A549 (cell line): Measurements from ENCODE around the gene EXOC3. TPM values are rescaled to one million over a fixed set of nuclear protein-coding genes. Genes with fewer than 3 reads are reported as not detected.

ENCODE experiments used
- ATAC-seq, 2 experiments: fragments of 200-7000 bp in 1 of 2; fragments of >200 bp in 1 of 2; cut with Nextera tagmentation in 1 of 2; cut with Tn5 transposase in 1 of 2; 3 replicates each; pipeline versions ENCODE4 v1.8.0 to v1.9.1; 2018 to 2020; ENCODE audit warnings: mild to moderate bottlenecking in 1 of 2, moderate library complexity in 1 of 2
- CTCF ChIA-PET: fragments of 300-600 bp; sonication (Branson Sonifier 250); formaldehyde crosslinking; extraction: SDS; loops from one replicate; lab custom pipeline; 2021; ENCODE audit warnings: antibody characterized with exemption, inconsistent platforms; lab: Yijun Ruan, JAX
- POLR2A ChIA-PET: fragments of 350-600 bp; formaldehyde crosslinking; extraction: SDS; loops from one replicate; lab custom pipeline; 2021; ENCODE audit warnings: antibody characterized with exemption, inconsistent platforms; lab: Yijun Ruan, JAX
- DNase-seq, 2 experiments: peaks; one replicate each; pipeline versions ENCODE4 v3.0.0 to v3.0.0-alpha.2; 2011 to 2016; ENCODE audit warnings: low read depth in 1 of 2, low spot score in 1 of 2
- FAIRE-seq: peaks from 2 replicates; lab custom pipeline; 2011; peaks lifted over from hg19 to GRCh38; lab: Jason Lieb, UNC
- H3K27ac ChIP-seq, 2 experiments: fragments of >200 bp; sonication (Bioruptor Twin); formaldehyde crosslinking; 3 replicates each; pipeline ENCODE4 v1.5.1; 2016 to 2017
- H3K4me1 ChIP-seq: fragments of >200 bp; sonication (Bioruptor Twin); formaldehyde crosslinking; 3 replicates; pipeline ENCODE4 v1.6.1; 2016
- H3K4me2 ChIP-seq: fragments of >200 bp; sonication (Bioruptor Twin); formaldehyde crosslinking; 3 replicates; pipeline ENCODE4 v1.6.1; 2016
- H3K4me3 ChIP-seq: fragments of >200 bp; sonication (Bioruptor Twin); formaldehyde crosslinking; 3 replicates; pipeline ENCODE4 v1.5.1; 2016
- H3K9me3 ChIP-seq: fragments of >200 bp; sonication (Bioruptor Twin); formaldehyde crosslinking; 3 replicates; pipeline ENCODE4 v1.6.1; 2016
- ATOH8 ChIP-seq: fragments of 250-450 bp; sonication (Bioruptor Pico); IDR thresholded peaks from 2 replicates; pipeline ENCODE4 v1.5.0; 2020; ENCODE audit warnings: low read depth, mild to moderate bottlenecking, moderate library complexity
- BCL3 ChIP-seq: fragments of >200 bp; sonication (Bioruptor Twin); formaldehyde crosslinking; IDR thresholded peaks from 3 replicates; pipeline ENCODE4 v1.6.1; 2016
- BHLHE40 ChIP-seq: IDR thresholded peaks from 2 replicates; pipeline ENCODE4 v1.6.1; 2012; ENCODE audit warnings: low read depth, low read length, inconsistent platforms
- CHD4 ChIP-seq: fragments of 200-600 bp; sonication (generic); IDR thresholded peaks from 2 replicates; pipeline ENCODE4 v1.6.1; 2016; ENCODE audit warnings: antibody characterized with exemption, mild to moderate bottlenecking, borderline replicate concordance
- E2F6 ChIP-seq: IDR thresholded peaks from 2 replicates; pipeline ENCODE4 v1.6.1; 2012; ENCODE audit warnings: low read depth, borderline replicate concordance
- EHF ChIP-seq: fragments of 250-450 bp; sonication (Bioruptor Pico); IDR thresholded peaks from 2 replicates; pipeline ENCODE4 v1.5.0; 2020; ENCODE audit warnings: mild to moderate bottlenecking
- EHMT2 ChIP-seq: fragments of 200-600 bp; sonication (generic); IDR thresholded peaks from 2 replicates; pipeline ENCODE4 v1.6.1; 2016; ENCODE audit warnings: antibody characterized with exemption, low read depth, mild to moderate bottlenecking, moderate library complexity
- ELK1 ChIP-seq: fragments of 150-350 bp; IDR thresholded peaks from 2 replicates; pipeline ENCODE4 v1.6.1; 2014; ENCODE audit warnings: low read depth, mild to moderate bottlenecking, low read length
- FOSB ChIP-seq: fragments of 250-450 bp; sonication (Bioruptor Pico); IDR thresholded peaks from 2 replicates; pipeline ENCODE4 v1.5.0; 2020; ENCODE audit warnings: mild to moderate bottlenecking, moderate library complexity
- FOXS1 ChIP-seq: fragments of 250-450 bp; sonication (Bioruptor Pico); IDR thresholded peaks from 2 replicates; pipeline ENCODE4 v1.5.0; 2020; ENCODE audit warnings: mild to moderate bottlenecking, moderate library complexity
- HOXB13 ChIP-seq: fragments of 250-450 bp; sonication (Bioruptor Pico); IDR thresholded peaks from 2 replicates; pipeline ENCODE4 v1.5.0; 2020; ENCODE audit warnings: low read depth, mild to moderate bottlenecking, moderate library complexity
- HOXB5 ChIP-seq: fragments of 250-450 bp; sonication (Bioruptor Pico); IDR thresholded peaks from 2 replicates; pipeline ENCODE4 v1.5.0; 2020; ENCODE audit warnings: mild to moderate bottlenecking, moderate library complexity
- JUN ChIP-seq, 2 experiments: fragments of >200 bp; sonication (Bioruptor Twin); formaldehyde crosslinking; IDR thresholded peaks; 2 replicates in 1 of 2; 3 replicates in 1 of 2; pipeline ENCODE4 v1.6.1; 2016 to 2017
- KDM1A ChIP-seq: fragments of 200-600 bp; sonication (generic); IDR thresholded peaks from 2 replicates; pipeline ENCODE4 v1.6.1; 2016; ENCODE audit warnings: low read depth, mild to moderate bottlenecking
- MAX ChIP-seq: IDR thresholded peaks from 2 replicates; pipeline ENCODE4 v1.6.1; 2012
- MAZ ChIP-seq: fragments of 150-350 bp; IDR thresholded peaks from 2 replicates; pipeline ENCODE4 v1.6.1; 2014; ENCODE audit warnings: antibody characterized with exemption, low read depth, low read length, borderline replicate concordance
- MYC ChIP-seq: IDR thresholded peaks from 2 replicates; pipeline ENCODE4 v1.6.1; 2012; ENCODE audit warnings: mild to moderate bottlenecking, inconsistent platforms, low read length, improper control_type of control experiment, borderline replicate concordance
- NPAS2 ChIP-seq: fragments of 250-450 bp; sonication (Bioruptor Pico); IDR thresholded peaks from 2 replicates; pipeline ENCODE4 v1.8.0; 2022; ENCODE audit warnings: mild to moderate bottlenecking, moderate library complexity, borderline replicate concordance
- NR3C1 ChIP-seq: fragments of >200 bp; sonication (Bioruptor Twin); formaldehyde crosslinking; IDR thresholded peaks from 3 replicates; pipeline ENCODE4 v1.6.1; 2017
- PBX3 ChIP-seq: IDR thresholded peaks from 2 replicates; pipeline ENCODE4 v1.6.1; 2012
- PHF8 ChIP-seq: fragments of 200-600 bp; sonication (generic); IDR thresholded peaks from 2 replicates; pipeline ENCODE4 v1.6.1; 2016; ENCODE audit warnings: low read depth, mild to moderate bottlenecking, antibody characterized with exemption, moderate library complexity, borderline replicate concordance
- POLR2A ChIP-seq: IDR thresholded peaks from 2 replicates; pipeline ENCODE4 v1.6.1; 2012; ENCODE audit warnings: mild to moderate bottlenecking, low read length
- RARB ChIP-seq: fragments of 250-450 bp; sonication (Bioruptor Pico); IDR thresholded peaks from 2 replicates; pipeline ENCODE4 v1.8.0; 2021; ENCODE audit warnings: mild to moderate bottlenecking, moderate library complexity
- RNF2 ChIP-seq: fragments of 200-600 bp; sonication (generic); IDR thresholded peaks from 2 replicates; pipeline ENCODE4 v1.6.1; 2016; ENCODE audit warnings: low read depth, mild to moderate bottlenecking, antibody characterized with exemption, moderate library complexity, borderline replicate concordance
- TFCP2L1 ChIP-seq: fragments of 250-450 bp; sonication (Bioruptor Pico); IDR thresholded peaks from 2 replicates; pipeline ENCODE4 v1.5.0; 2021; ENCODE audit warnings: mild to moderate bottlenecking
- USF2 ChIP-seq: fragments of 450-650 bp; IDR thresholded peaks from 2 replicates; pipeline ENCODE4 v1.6.1; 2014; ENCODE audit warnings: antibody characterized with exemption
- ZSCAN20 ChIP-seq: fragments of 250-450 bp; sonication (Bioruptor Pico); IDR thresholded peaks from 2 replicates; pipeline ENCODE4 v1.8.0; 2022; ENCODE audit warnings: mild to moderate bottlenecking, moderate library complexity
- WGBS: methylation state at CpG from one replicate; pipeline ENCODE4 v1.1.6; 2017; ENCODE audit errors: missing lambda C conversion rate; 5-methylcytosine and 5-hydroxymethylcytosine counted together
- polyA plus RNA-seq, 4 experiments: library from polyadenylated mRNA; depleted of rRNA in 3 of 4; stranded (reverse); fragments of >200 nt; fragmentation: RNase III in 1 of 4; extraction: RNeasy Plus Mini Kit Qiagen cat#74134 plus additional on column Dnase treatment in 1 of 4; gene quantifications; 2 replicates in 3 of 4; 3 replicates in 1 of 4; pipeline ENCODE4 v1.2.3, GENCODE V29; 2011 to 2017

Gene EXOC3
- polyA plus RNA-seq, 2 of the 4 experiments (the other 2 are of a cell fraction) = 20.0 to 33.6 TPM

- Histone ChIP-seq H3K9me3 (no peaks in the 10 kb centered on the region), H3K4me2 (peak overlapping the region; percentile 96), H3K27ac (peak overlapping the region; percentile 77 to 94), H3K4me3 (peak overlapping the region; percentile 74), H3K4me1 (peaks cover 16% of the 10 kb centered on the region)
- peak; percentile 14 to 31; a peak in 3 of 6 replicates for ATAC-seq
- no peak for FAIRE-seq
- POLR2A ChIA-PET = interaction anchor here (1.3 to 2.0 kb wide), 2 partner anchors 26 to 140 kb away, joined by 4 read pairs; partner anchors contain the start of gene CEP72
- DNase-seq = peak in 1 of 2 experiments; percentile 25
- 46% methylated on average over 2 of the region's 30 CpGs for WGBS
- no peak for TF ChIP-seq KDM1A
- 0 out of 5 replicates have a peak, but pooled peaks of 1 of the 2 experiments have one; percentile 1 for TF ChIP-seq JUN (IDR thresholded peaks at IDR 0.05)
- no peak for TF ChIP-seq EHMT2
- TF ChIP-seq FOXS1 (CRISPR knock-in tag) = no peak
- TF ChIP-seq, all 56 proteins: peak for 1
- CTCF ChIA-PET = interaction anchor here (1.1 kb wide), 1 partner anchor 25 kb away, joined by 9 read pairs; no protein-coding TSS in a partner anchor
These were observed 29.2 kb downstream of the EXOC3 start for GRCh38 chr5:472076-472655.

- peak overlapping the region; percentile 74 for H3K4me3 ChIP-seq
- peak overlapping the region; percentile 96 for H3K4me2 ChIP-seq
- no peak for FAIRE-seq
- TF ChIP-seq MAX = peak; percentile 96
- TF ChIP-seq ELK1 = no peak
- TF ChIP-seq EHF = peak; percentile 79; the same call in 1 of the 2 replicates
- no peak for TF ChIP-seq CHD4
- no peak for TF ChIP-seq NR3C1
- peak; percentile 76; the same call in 1 of the 2 replicates for TF ChIP-seq HOXB13 (CRISPR knock-in tag)
- TF ChIP-seq JUN (IDR thresholded peaks at IDR 0.05) = peak in 1 of 2 experiments; percentile 45; a peak in 2 of 5 replicates
- TF ChIP-seq RARB = no peak
- TF ChIP-seq BCL3 = peak; percentile 62; the same call in 2 of the 3 replicates
- no peak for TF ChIP-seq BHLHE40
- 0 out of 2 replicates have a peak, but pooled peaks have one; percentile 40 for TF ChIP-seq TFCP2L1 (CRISPR knock-in tag)
- peak; percentile 92 for TF ChIP-seq HOXB5 (CRISPR knock-in tag)
- peak; percentile 65 for TF ChIP-seq PHF8
- peak; percentile 75; the same call in 1 of the 2 replicates for TF ChIP-seq ATOH8 (CRISPR knock-in tag)
- peak; percentile 62; the same call in 1 of the 2 replicates for TF ChIP-seq NPAS2 (CRISPR knock-in tag)
- no peak for TF ChIP-seq PBX3
- TF ChIP-seq FOSB = no peak
- TF ChIP-seq MAZ = no peak
- peak; percentile 86 for TF ChIP-seq POLR2A
- no peak for TF ChIP-seq USF2
- TF ChIP-seq ZSCAN20 = no peak
- peak; percentile 68; the same call in 1 of the 2 replicates for TF ChIP-seq MYC
- TF ChIP-seq E2F6 = peak; percentile 96
- TF ChIP-seq RNF2 = peak; percentile 40; the same call in 1 of the 2 replicates
- TF ChIP-seq FOXS1 (CRISPR knock-in tag) = peak; percentile 54
- TF ChIP-seq, all 56 proteins: peak for 15
- ATAC-seq (peak; percentile 45 to 57), DNase-seq (peak; percentile 76 to 84)
- ChIA-PET CTCF (interaction anchor here (1.2 kb wide), 2 partner anchors 27 to 430 kb away, joined by 3 to 7 read pairs; no protein-coding TSS in a partner anchor), POLR2A (interaction anchor here (1.3 to 2.0 kb wide), 2 partner anchors 26 to 139 kb away, joined by 4 read pairs; partner anchors contain the start of gene CEP72)
- Histone ChIP-seq H3K9me3 (no peaks in the 10 kb centered on the region), H3K27ac (peak overlapping the region; percentile 77 to 94), H3K4me1 (peaks cover 16% of the 10 kb centered on the region)
- WGBS = under 1% methylated on average over 22 of the region's 137 CpGs
These were observed 29.9 kb downstream of the EXOC3 start for GRCh38 chr5:472656-473550.
